ENCODE results near the gene MED13.

- TF ChIP-seq, protein P1, sequence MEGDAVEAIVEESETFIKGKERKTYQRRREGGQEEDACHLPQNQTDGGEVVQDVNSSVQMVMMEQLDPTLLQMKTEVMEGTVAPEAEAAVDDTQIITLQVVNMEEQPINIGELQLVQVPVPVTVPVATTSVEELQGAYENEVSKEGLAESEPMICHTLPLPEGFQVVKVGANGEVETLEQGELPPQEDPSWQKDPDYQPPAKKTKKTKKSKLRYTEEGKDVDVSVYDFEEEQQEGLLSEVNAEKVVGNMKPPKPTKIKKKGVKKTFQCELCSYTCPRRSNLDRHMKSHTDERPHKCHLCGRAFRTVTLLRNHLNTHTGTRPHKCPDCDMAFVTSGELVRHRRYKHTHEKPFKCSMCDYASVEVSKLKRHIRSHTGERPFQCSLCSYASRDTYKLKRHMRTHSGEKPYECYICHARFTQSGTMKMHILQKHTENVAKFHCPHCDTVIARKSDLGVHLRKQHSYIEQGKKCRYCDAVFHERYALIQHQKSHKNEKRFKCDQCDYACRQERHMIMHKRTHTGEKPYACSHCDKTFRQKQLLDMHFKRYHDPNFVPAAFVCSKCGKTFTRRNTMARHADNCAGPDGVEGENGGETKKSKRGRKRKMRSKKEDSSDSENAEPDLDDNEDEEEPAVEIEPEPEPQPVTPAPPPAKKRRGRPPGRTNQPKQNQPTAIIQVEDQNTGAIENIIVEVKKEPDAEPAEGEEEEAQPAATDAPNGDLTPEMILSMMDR (IDR thresholded peaks at IDR 0.05) = no peak
- TF ChIP-seq POLR2A (IDR thresholded peaks at IDR 0.05) = no peak
Observed at GRCh38 chr17:61903251-61903650, 161.8 kb downstream of the MED13 start.

Data from uterus (tissue), 2 donors.